ENCODE measurements around the gene DPP3. TPM values are rescaled to one million over a fixed set of nuclear protein-coding genes. Genes with fewer than 3 reads are reported as not detected.
"Not testable (repeated sequence)": the region's sequence is repeated elsewhere in the genome, so short reads cannot be mapped to it uniquely, and the experiment has no call there.

Gene DPP3
- 35.4 TPM for polyA plus RNA-seq (2012; ENCODE audit: insufficient read depth, insufficient read length, low read depth)

- no peaks in the 10 kb centered on the region for H3K27me3 ChIP-seq
- no peaks in the 10 kb centered on the region for H3K9me3 ChIP-seq
- TF ChIP-seq CTCF (IDR thresholded peaks at IDR 0.05; ENCODE audit: low read depth, low read length) = no peak
- H3K4me3 ChIP-seq (ENCODE audit: low read depth, low read length) = peak within 1 kb of the TSS; percentile 75
- no peaks in the 10 kb centered on the region for H3K36me3 ChIP-seq
- DNase-seq = peak; percentile 97
- no peaks in the 10 kb centered on the region for H3K4me1 ChIP-seq
Measured at GRCh38 chr11:66480117-66480938, at the start of gene DPP3. Gene DPP3, plus strand, starts transcription at chr11:66480434. Its CDS starts 1,767 bp downstream, at chr11:66482201.

- not testable (repeated sequence) for H3K9me3 ChIP-seq; H3K4me1 ChIP-seq; H3K27me3 ChIP-seq; DNase-seq; H3K4me3 ChIP-seq (ENCODE audit: low read depth, low read length)
- H3K36me3 ChIP-seq = peaks cover 11% of the 10 kb centered on the region
Measured at GRCh38 chr11:66431287-66431686, 48.9 kb upstream of the DPP3 start.

- not testable (repeated sequence) for H3K4me1 ChIP-seq; DNase-seq; H3K4me3 ChIP-seq (ENCODE audit: low read depth, low read length); H3K27me3 ChIP-seq; H3K9me3 ChIP-seq
- peaks cover 15% of the 10 kb centered on the region for H3K36me3 ChIP-seq
Measured at GRCh38 chr11:66431871-66432329, 48.3 kb upstream of the DPP3 start.

- Histone ChIP-seq H3K9me3 (no peaks in the 10 kb centered on the region), H3K27me3 (no peaks in the 10 kb centered on the region), H3K36me3 (peaks cover 18% of the 10 kb centered on the region), H3K4me1 (no peaks in the 10 kb centered on the region), H3K4me3 (ENCODE audit: low read depth, low read length) (no peak overlapping the region)
- no peak for TF ChIP-seq CTCF (IDR thresholded peaks at IDR 0.05; ENCODE audit: low read depth, low read length)
- no peak for DNase-seq
Measured at GRCh38 chr11:66432597-66432996, 47.6 kb upstream of the DPP3 start.

GRCh38 chr11:66437979-66438503, 42.2 kb upstream of the DPP3 start:
- no peak for TF ChIP-seq CTCF (IDR thresholded peaks at IDR 0.05; ENCODE audit: low read depth, low read length)
- Histone ChIP-seq H3K36me3 (peaks cover 18% of the 10 kb centered on the region), H3K27me3 (no peaks in the 10 kb centered on the region), H3K4me3 (ENCODE audit: low read depth, low read length) (peak overlapping the region; percentile 85), H3K4me1 (no peaks in the 10 kb centered on the region), H3K9me3 (no peaks in the 10 kb centered on the region)
- no peak for DNase-seq

- peak within 1 kb of the TSS; percentile 85 for H3K4me3 ChIP-seq (ENCODE audit: low read depth, low read length)
- peaks cover 18% of the 10 kb centered on the region for H3K36me3 ChIP-seq
- TF ChIP-seq CTCF (IDR thresholded peaks at IDR 0.05; ENCODE audit: low read depth, low read length) = peak; percentile 75
- peak; percentile 94 for DNase-seq
- peaks cover 3% of the 10 kb centered on the region; the same call in 1 of the 2 replicates for H3K27me3 ChIP-seq
- H3K4me1 ChIP-seq = no peaks in the 10 kb centered on the region
- no peaks in the 10 kb centered on the region for H3K9me3 ChIP-seq
Measured at GRCh38 chr11:66438504-66439466, 41.4 kb upstream of the DPP3 start, which contains the start of gene MRPL11. Gene MRPL11, minus strand, starts transcription at chr11:66438848. Its CDS starts 94 bp downstream, at chr11:66438754.

GRCh38 chr11:66440101-66440939, 39.9 kb upstream of the DPP3 start:
- DNase-seq = peak; percentile 28
- H3K9me3 ChIP-seq; H3K4me1 ChIP-seq; H3K4me3 ChIP-seq (ENCODE audit: low read depth, low read length); H3K27me3 ChIP-seq: not testable (repeated sequence)
- peaks cover 14% of the 10 kb centered on the region for H3K36me3 ChIP-seq

- H3K4me3 ChIP-seq (ENCODE audit: low read depth, low read length) = not testable (repeated sequence)
Measured at GRCh38 chr11:66440940-66441282, 39.3 kb upstream of the DPP3 start.

More at GRCh38 chr11:66440940-66441282, 39.3 kb upstream of the DPP3 start:
- not testable (repeated sequence) for H3K27me3 ChIP-seq, H3K9me3 ChIP-seq, H3K4me1 ChIP-seq, H3K36me3 ChIP-seq, DNase-seq

Data from BE2C (cell line).